B cell (primary cell): Measurements from ENCODE around the gene AATK.

Experiments used
- EZH2 ChIP-seq: IDR thresholded peaks from 2 replicates; pipeline ENCODE4 v1.6.1; 2012; ENCODE audit warnings: borderline replicate concordance, low read depth, mild to moderate bottlenecking, moderate library complexity, low read length; ENCODE audit not compliant: insufficient read depth, poor library complexity, severe bottlenecking
- TF ChIP-seq, protein P1 (sequence below): fragments of 200-600 bp; IDR thresholded peaks from one replicate; pipeline ENCODE4 v1.8.0; 2022; ENCODE audit warnings: antibody characterized with exemption, mild to moderate bottlenecking

DNA sequence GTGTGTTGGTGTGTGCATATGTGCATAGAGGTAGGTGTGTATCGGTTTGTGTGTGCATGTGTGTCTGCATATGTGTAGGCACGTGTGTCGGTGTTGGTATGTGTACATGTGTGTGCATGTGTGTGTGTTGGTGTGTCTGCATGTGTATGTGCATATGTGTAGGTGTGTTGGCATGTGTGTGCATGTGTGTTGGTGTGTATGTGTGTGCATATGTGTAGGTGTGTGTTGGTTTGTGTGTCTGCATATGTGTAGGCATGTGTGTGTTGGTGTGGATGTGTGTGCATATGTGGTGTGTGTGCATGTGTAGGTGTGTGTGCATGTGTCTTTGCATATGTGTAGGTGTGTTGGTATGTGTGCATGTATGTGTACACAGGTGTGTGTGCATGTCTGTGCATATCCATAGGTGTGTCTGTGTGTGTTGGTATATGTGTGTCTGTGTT, 3.9 kb upstream of the AATK start:
- TF ChIP-seq, protein P1, sequence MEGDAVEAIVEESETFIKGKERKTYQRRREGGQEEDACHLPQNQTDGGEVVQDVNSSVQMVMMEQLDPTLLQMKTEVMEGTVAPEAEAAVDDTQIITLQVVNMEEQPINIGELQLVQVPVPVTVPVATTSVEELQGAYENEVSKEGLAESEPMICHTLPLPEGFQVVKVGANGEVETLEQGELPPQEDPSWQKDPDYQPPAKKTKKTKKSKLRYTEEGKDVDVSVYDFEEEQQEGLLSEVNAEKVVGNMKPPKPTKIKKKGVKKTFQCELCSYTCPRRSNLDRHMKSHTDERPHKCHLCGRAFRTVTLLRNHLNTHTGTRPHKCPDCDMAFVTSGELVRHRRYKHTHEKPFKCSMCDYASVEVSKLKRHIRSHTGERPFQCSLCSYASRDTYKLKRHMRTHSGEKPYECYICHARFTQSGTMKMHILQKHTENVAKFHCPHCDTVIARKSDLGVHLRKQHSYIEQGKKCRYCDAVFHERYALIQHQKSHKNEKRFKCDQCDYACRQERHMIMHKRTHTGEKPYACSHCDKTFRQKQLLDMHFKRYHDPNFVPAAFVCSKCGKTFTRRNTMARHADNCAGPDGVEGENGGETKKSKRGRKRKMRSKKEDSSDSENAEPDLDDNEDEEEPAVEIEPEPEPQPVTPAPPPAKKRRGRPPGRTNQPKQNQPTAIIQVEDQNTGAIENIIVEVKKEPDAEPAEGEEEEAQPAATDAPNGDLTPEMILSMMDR = no peak
- TF ChIP-seq EZH2 = no peak
